ENCODE measurements around the gene UBXN6.

UBXN6 gene

GRCh38 chr19:4444765-4445741 is 12.5 kb downstream of the UBXN6 start:
- DNase-seq (ENCODE audit: extremely low read depth, low read depth), result no peak
- TF ChIP-seq CTCF (IDR thresholded peaks at IDR 0.05; ENCODE audit: low read depth, low read length, missing control alignments), result no peak
- H3K4me3 ChIP-seq (replicated peaks; ENCODE audit: low read depth, low read length), result no peak overlapping the region

DNA sequence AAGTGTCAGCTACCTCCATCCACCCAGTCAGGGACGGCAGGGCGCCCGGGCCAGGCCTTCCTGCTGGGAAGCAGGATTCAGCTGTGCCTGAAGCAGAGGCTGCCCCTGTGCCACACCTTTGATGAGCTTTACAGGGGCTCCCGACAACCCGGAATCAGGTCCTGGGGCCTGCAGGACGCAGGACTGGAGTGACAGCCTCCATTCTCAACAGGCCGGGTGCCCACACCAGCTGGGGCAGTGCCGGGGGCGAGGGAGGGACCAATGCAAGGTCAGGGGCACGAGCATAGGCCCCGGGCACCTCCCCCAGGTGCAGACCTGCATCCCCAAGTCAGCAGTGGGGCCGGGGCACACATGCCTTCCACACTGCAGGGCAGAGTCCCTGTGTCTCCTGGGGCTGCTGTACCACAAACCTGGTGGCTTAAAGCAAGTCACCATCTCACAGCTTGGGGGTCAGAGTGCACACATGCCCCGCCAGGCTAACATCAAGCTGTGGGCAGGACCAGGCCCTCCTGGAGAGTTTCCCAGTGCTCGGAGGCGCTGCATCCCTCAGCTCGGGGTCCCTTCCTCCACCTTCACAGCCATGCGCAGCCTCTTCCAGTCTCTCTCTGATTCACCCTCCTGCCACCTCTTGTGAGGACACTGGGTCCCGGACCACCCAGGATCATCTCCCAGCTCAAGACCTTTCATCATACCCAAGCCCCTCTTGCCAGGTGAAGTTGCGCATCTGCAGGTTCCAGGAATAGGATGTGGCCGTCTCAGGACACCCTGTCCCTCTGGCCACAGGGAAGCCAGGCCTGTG is 13.4 kb downstream of the UBXN6 start:
- TF ChIP-seq CTCF (IDR thresholded peaks at IDR 0.05; ENCODE audit: low read depth, low read length, missing control alignments), result no peak
- no peak overlapping the region for H3K4me3 ChIP-seq (replicated peaks; ENCODE audit: low read depth, low read length)
- no peak for DNase-seq (ENCODE audit: extremely low read depth, low read depth)

DNA sequence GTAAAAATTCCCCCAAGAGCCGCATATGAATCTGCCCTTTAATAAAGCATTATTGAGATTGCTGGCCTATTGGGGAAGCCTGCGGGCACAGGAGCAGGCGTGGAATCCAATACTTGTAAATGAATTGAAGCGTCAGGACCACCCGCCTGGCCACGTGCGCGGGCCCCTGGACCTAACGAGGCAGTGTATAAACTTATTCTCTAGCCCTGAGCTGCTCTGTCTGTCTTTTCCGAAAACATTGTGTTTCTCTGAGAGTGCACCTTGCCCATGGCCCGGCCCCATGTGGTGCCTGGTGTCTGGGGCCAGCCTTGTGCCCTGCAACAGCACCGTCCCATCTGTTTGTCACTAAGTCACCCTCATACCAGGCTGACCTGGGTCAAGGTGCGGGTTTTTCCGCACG is 14.4 kb downstream of the UBXN6 start:
- DNase-seq (ENCODE audit: extremely low read depth, low read depth), result no peak
- no peak for TF ChIP-seq CTCF (IDR thresholded peaks at IDR 0.05; ENCODE audit: low read depth, low read length, missing control alignments)

GRCh38 chr19:4442819-4443146 is 14.8 kb downstream of the UBXN6 start:
- TF ChIP-seq CTCF (IDR thresholded peaks at IDR 0.05; ENCODE audit: low read depth, low read length, missing control alignments), result no peak
- no peak for DNase-seq (ENCODE audit: extremely low read depth, low read depth)
- no peak overlapping the region for H3K4me3 ChIP-seq (replicated peaks; ENCODE audit: low read depth, low read length)

More for the DNA sequence above, 14.4 kb downstream of the UBXN6 start:
- H3K4me3 ChIP-seq (replicated peaks; ENCODE audit: low read depth, low read length), result no peak overlapping the region

DNA sequence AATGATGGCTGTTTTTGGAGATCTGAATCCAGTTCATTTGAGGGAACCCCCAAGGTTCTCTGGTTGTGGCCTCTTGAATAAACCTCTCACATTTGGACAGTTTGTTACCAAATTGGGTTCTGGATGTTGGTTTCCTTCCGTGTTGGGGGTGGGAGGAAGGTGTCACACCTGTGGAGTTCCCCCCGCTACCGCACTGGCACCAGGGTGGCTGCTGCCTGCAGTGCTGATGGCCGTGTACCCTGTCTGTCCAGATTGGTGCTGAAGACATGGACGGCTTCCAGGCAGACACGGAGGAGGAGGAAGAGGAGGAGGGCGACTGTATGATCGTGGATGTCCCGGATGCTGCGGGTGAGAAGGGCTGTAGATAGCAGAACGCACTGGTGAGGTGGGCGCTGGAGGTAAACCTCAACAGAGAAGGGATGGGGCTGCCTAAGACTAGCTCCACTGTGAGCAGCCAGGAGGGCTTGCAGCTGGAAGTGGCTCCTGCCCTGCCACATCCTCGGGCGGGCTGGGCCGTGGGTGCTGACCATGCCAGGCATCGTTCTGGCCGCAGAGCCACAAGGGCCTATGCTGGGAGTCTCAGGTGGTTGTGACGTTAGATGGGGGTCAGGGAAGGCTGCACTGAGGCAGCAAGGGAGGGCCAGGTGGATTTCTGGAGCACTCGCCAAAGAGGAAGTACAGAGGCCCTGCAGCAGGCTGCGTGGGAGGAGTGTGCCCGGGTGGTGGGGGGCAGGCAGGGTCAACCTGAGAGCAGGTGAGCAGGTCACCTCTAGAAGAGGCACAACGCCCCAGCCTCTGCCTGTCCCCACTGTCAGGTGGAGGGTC is 15.4 kb downstream of the UBXN6 start:
- no peak for DNase-seq (ENCODE audit: extremely low read depth, low read depth)
- H3K4me3 ChIP-seq (replicated peaks; ENCODE audit: low read depth, low read length), result no peak overlapping the region
- no peak for TF ChIP-seq CTCF (IDR thresholded peaks at IDR 0.05; ENCODE audit: low read depth, low read length, missing control alignments)

- DNase-seq (ENCODE audit: extremely low read depth, low read depth), result no peak
- H3K4me3 ChIP-seq (replicated peaks; ENCODE audit: low read depth, low read length), result no peak overlapping the region
- TF ChIP-seq CTCF (IDR thresholded peaks at IDR 0.05; ENCODE audit: low read depth, low read length, missing control alignments), result no peak
Observed at GRCh38 chr19:4439243-4439642, 18.4 kb downstream of the UBXN6 start.

Data from HFF-Myc (cell line).